ENCODE measurements around the gene NTRK3. TPM values are rescaled to one million over a fixed set of nuclear protein-coding genes. Genes with fewer than 3 reads are reported as not detected.

Gene NTRK3
- total RNA-seq, 1 experiment from 2014 or later: not detected

DNA sequence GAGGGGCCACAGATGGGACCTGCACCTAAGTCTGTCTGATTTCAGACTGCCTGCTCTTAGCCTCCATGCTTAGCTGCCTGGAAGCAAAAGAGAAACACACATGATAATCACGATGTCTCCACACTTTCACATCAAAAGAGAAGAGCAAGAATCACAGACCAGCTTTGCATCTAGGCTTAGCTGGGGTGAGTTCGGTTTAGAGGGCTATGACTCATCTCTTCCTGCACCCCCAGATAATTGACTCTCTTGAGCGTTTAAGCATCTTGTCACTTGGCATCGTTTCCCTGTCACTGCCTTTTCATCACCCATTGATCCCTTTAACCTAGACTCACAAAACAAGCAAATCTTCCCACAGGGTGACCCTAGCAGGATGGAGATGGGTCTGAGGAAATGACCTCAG lies 124.0 kb downstream of the NTRK3 start:
- no TSS peak for BruUV-seq (replicated peaks)
- H3K9ac ChIP-seq (ENCODE audit: low read length): no peak overlapping the region
- DNase-seq: no peak

DNA sequence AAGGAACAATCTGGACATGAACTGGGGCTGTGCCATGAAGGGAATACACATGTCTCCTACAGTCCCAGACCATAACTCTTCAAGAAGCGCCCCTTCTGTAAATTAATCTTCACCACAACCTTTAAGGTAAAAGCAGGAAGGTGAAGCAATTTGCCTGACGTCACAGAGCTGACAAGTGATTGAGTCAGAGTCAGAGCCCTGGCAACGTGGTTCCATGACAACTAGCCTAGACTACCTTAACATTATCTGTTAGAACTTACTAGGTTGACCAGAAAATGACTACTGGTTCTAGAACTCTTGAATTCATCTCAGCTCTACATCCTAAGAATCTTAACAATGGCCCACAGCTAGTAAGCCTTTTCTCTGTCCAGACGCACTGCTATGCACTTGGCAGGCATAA lies 124.6 kb downstream of the NTRK3 start:
- H3K79me2 ChIP-seq (ENCODE audit: low read length): no peaks in the 10 kb centered on the region
- H3K4me1 ChIP-seq (ENCODE audit: insufficient read depth, low read length): no peaks in the 10 kb centered on the region
- no peaks in the 10 kb centered on the region for H3K9me3 ChIP-seq (ENCODE audit: low read length)
- TF ChIP-seq EZH2phosphoT487 (IDR thresholded peaks at IDR 0.05; ENCODE audit: borderline replicate concordance, low read length): no peak
- TF ChIP-seq, protein P1, sequence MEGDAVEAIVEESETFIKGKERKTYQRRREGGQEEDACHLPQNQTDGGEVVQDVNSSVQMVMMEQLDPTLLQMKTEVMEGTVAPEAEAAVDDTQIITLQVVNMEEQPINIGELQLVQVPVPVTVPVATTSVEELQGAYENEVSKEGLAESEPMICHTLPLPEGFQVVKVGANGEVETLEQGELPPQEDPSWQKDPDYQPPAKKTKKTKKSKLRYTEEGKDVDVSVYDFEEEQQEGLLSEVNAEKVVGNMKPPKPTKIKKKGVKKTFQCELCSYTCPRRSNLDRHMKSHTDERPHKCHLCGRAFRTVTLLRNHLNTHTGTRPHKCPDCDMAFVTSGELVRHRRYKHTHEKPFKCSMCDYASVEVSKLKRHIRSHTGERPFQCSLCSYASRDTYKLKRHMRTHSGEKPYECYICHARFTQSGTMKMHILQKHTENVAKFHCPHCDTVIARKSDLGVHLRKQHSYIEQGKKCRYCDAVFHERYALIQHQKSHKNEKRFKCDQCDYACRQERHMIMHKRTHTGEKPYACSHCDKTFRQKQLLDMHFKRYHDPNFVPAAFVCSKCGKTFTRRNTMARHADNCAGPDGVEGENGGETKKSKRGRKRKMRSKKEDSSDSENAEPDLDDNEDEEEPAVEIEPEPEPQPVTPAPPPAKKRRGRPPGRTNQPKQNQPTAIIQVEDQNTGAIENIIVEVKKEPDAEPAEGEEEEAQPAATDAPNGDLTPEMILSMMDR (conservative IDR thresholded peaks at IDR 0.05; ENCODE audit: low read depth, low read length): no peak
- TF ChIP-seq EZH2 (IDR thresholded peaks at IDR 0.05; ENCODE audit: low read length, unreplicated experiment): no peak
- H3K4me2 ChIP-seq (ENCODE audit: low read length): no peak overlapping the region
- DNase-seq: no peak
- H4K20me1 ChIP-seq (ENCODE audit: low read length): no peaks in the 10 kb centered on the region
- no peaks in the 10 kb centered on the region for H3K9me2 ChIP-seq (replicated peaks; ENCODE audit: low read length)
- POLR2A ChIA-PET (ENCODE audit: unreplicated experiment): no interaction called here
- no peaks in the 10 kb centered on the region for H3K36me3 ChIP-seq (ENCODE audit: low read depth, low read length)
- no peak overlapping the region for H3K4me3 ChIP-seq (ENCODE audit: low read length)
- BruUV-seq (replicated peaks): no TSS peak
- ATAC-seq: no peak
- no peak overlapping the region for H2AFZ ChIP-seq (ENCODE audit: low read length)
- H3K9ac ChIP-seq (ENCODE audit: low read length): no peak overlapping the region
- CTCF ChIA-PET: no interaction called here
- H3F3A ChIP-seq (ENCODE audit: low read length, unreplicated experiment): no peaks in the 10 kb centered on the region
- intact Hi-C loops (cut with micrococcal nuclease): no loop called here
- no peaks in the 10 kb centered on the region for H3K27me3 ChIP-seq (ENCODE audit: low read length)
- no peak overlapping the region for H3K27ac ChIP-seq (ENCODE audit: low read length)

More for the DNA sequence above, 124.0 kb downstream of the NTRK3 start:
- no peaks in the 10 kb centered on the region for H3F3A ChIP-seq (ENCODE audit: low read length, unreplicated experiment)
- ChIA-PET CTCF (no interaction called here), POLR2A (ENCODE audit: unreplicated experiment) (no interaction called here)
- no peak overlapping the region for H2AFZ ChIP-seq (ENCODE audit: low read length)
- H3K27me3 ChIP-seq (ENCODE audit: low read length): no peaks in the 10 kb centered on the region
- no peaks in the 10 kb centered on the region for H3K4me1 ChIP-seq (ENCODE audit: insufficient read depth, low read length)
- no peaks in the 10 kb centered on the region for H3K9me3 ChIP-seq (ENCODE audit: low read length)
- no peaks in the 10 kb centered on the region for H3K79me2 ChIP-seq (ENCODE audit: low read length)
- no peaks in the 10 kb centered on the region for H4K20me1 ChIP-seq (ENCODE audit: low read length)
- no peak overlapping the region for H3K27ac ChIP-seq (ENCODE audit: low read length)
- intact Hi-C loops (cut with micrococcal nuclease): no loop called here
- no peaks in the 10 kb centered on the region for H3K9me2 ChIP-seq (replicated peaks; ENCODE audit: low read length)
- TF ChIP-seq EZH2phosphoT487 (IDR thresholded peaks at IDR 0.05; ENCODE audit: borderline replicate concordance, low read length): no peak
- TF ChIP-seq, protein P1 (conservative IDR thresholded peaks at IDR 0.05; ENCODE audit: low read depth, low read length): no peak
- TF ChIP-seq EZH2 (IDR thresholded peaks at IDR 0.05; ENCODE audit: low read length, unreplicated experiment): no peak
- no peak for ATAC-seq
- H3K36me3 ChIP-seq (ENCODE audit: low read depth, low read length): no peaks in the 10 kb centered on the region
- H3K4me3 ChIP-seq (ENCODE audit: low read length): no peak overlapping the region
- no peak overlapping the region for H3K4me2 ChIP-seq (ENCODE audit: low read length)

- POLR2A ChIA-PET (ENCODE audit: unreplicated experiment): no interaction called here
- no peak for ATAC-seq
- no peak overlapping the region for H3K9ac ChIP-seq (ENCODE audit: low read length)
- H3K4me2 ChIP-seq (ENCODE audit: low read length): no peak overlapping the region
- TF ChIP-seq EZH2phosphoT487 (IDR thresholded peaks at IDR 0.05; ENCODE audit: borderline replicate concordance, low read length): no peak
- H3K9me3 ChIP-seq (ENCODE audit: low read length): no peaks in the 10 kb centered on the region
- H3K27ac ChIP-seq (ENCODE audit: low read length): no peak overlapping the region
- intact Hi-C loops (cut with micrococcal nuclease): no loop called here
- H3K9me2 ChIP-seq (replicated peaks; ENCODE audit: low read length): no peaks in the 10 kb centered on the region
- DNase-seq: no peak
- no peaks in the 10 kb centered on the region for H3K27me3 ChIP-seq (ENCODE audit: low read length)
- H4K20me1 ChIP-seq (ENCODE audit: low read length): no peaks in the 10 kb centered on the region
- H3F3A ChIP-seq (ENCODE audit: low read length, unreplicated experiment): no peaks in the 10 kb centered on the region
- CTCF ChIA-PET: no interaction called here
- no TSS peak for BruUV-seq (replicated peaks)
- no peaks in the 10 kb centered on the region for H3K36me3 ChIP-seq (ENCODE audit: low read depth, low read length)
- no peak overlapping the region for H3K4me3 ChIP-seq (ENCODE audit: low read length)
- H2AFZ ChIP-seq (ENCODE audit: low read length): no peak overlapping the region
- H3K79me2 ChIP-seq (ENCODE audit: low read length): no peaks in the 10 kb centered on the region
- no peaks in the 10 kb centered on the region for H3K4me1 ChIP-seq (ENCODE audit: insufficient read depth, low read length)
Observed at GRCh38 chr15:88127432-88127790, 129.1 kb downstream of the NTRK3 start.

Data from PC-3 (cell line).